NB4 (cell line): ENCODE results near the gene CAPN14.

Experiments used
- DNase-seq: peaks from one replicate; pipeline ENCODE4 v3.0.0; 2010; ENCODE audit warnings: low read depth
- H3K4me3 ChIP-seq: one replicate; pipeline ENCODE4 v1.5.1; 2011; ENCODE audit warnings: mild to moderate bottlenecking, low read depth, low read length, moderate library complexity
- CTCF ChIP-seq: IDR thresholded peaks from one replicate; pipeline ENCODE4 v1.5.1; 2012; ENCODE audit warnings: low read depth, low read length
- MAX ChIP-seq: IDR thresholded peaks from 2 replicates; pipeline ENCODE4 v1.6.1; 2011; ENCODE audit warnings: low read depth, low read length
- MYC ChIP-seq: IDR thresholded peaks from 2 replicates; pipeline ENCODE4 v1.6.1; 2011; ENCODE audit warnings: low read depth, low read length
- POLR2A ChIP-seq: IDR thresholded peaks from 2 replicates; pipeline ENCODE4 v1.6.1; 2011; ENCODE audit warnings: mild to moderate bottlenecking; ENCODE audit not compliant: insufficient read length; ENCODE audit errors: extremely low read depth

The CAPN14 gene

GRCh38 chr2:31217465-31218200 lies at the start of gene CAPN14:
Gene CAPN14, minus strand, starts transcription at chr2:31217515. Its CDS starts 12,068 bp downstream, at chr2:31205447.
- H3K4me3 ChIP-seq = no peak within 1 kb of the TSS
- DNase-seq = no peak
- no peak for TF ChIP-seq MAX
- TF ChIP-seq POLR2A = no peak
- no peak for TF ChIP-seq MYC
- no peak for TF ChIP-seq CTCF

- no peak overlapping the region for H3K4me3 ChIP-seq
- DNase-seq = no peak
- no peak for TF ChIP-seq MAX
- TF ChIP-seq POLR2A = no peak
- no peak for TF ChIP-seq MYC
- no peak for TF ChIP-seq CTCF
Measured at GRCh38 chr2:31266804-31267203, 49.5 kb upstream of the CAPN14 start.

- H3K4me3 ChIP-seq = no peak overlapping the region
- DNase-seq = no peak
- no peak for TF ChIP-seq POLR2A
- TF ChIP-seq MYC = no peak
- no peak for TF ChIP-seq CTCF
- TF ChIP-seq MAX = no peak
Measured at GRCh38 chr2:31265234-31265633, 47.9 kb upstream of the CAPN14 start.

GRCh38 chr2:31263636-31264190 lies 46.4 kb upstream of the CAPN14 start:
- DNase-seq = no peak
- no peak for TF ChIP-seq MAX
- no peak for TF ChIP-seq MYC
- no peak for TF ChIP-seq POLR2A
- TF ChIP-seq CTCF = no peak
- H3K4me3 ChIP-seq = no peak overlapping the region

GRCh38 chr2:31260870-31261269 lies 43.6 kb upstream of the CAPN14 start:
- TF ChIP-seq POLR2A = no peak
- no peak for TF ChIP-seq MAX
- TF ChIP-seq MYC = no peak
- no peak for TF ChIP-seq CTCF
- DNase-seq = no peak
- no peak overlapping the region for H3K4me3 ChIP-seq
